Measurements from ENCODE around the gene G0S2. TPM values are rescaled to one million over a fixed set of nuclear protein-coding genes. Genes with fewer than 3 reads are reported as not detected.

G0S2 gene
- total RNA-seq, 1 experiment from 2014 or later: 45.7 TPM

GRCh38 chr1:209642816-209643215 is 32.4 kb upstream of the G0S2 start:
- peaks cover 26% of the 10 kb centered on the region for H3K4me1 ChIP-seq
- no peak overlapping the region for H3K4me3 ChIP-seq (ENCODE audit: low read depth, low read length)
- DNase-seq: no peak
- BruUV-seq (replicated peaks): no TSS peak
- Mint-ChIP-seq H3K27me3 (ENCODE audit: insufficient read depth, unreplicated experiment) (no peaks in the 10 kb centered on the region), H3K36me3 (ENCODE audit: insufficient read depth, unreplicated experiment) (peaks cover 74% of the 10 kb centered on the region), H3K27ac (ENCODE audit: unreplicated experiment) (no peak overlapping the region), H3K9me3 (ENCODE audit: unreplicated experiment) (no peaks in the 10 kb centered on the region), H3K4me3 (ENCODE audit: unreplicated experiment) (no peak overlapping the region), H3K4me1 (ENCODE audit: low read depth, unreplicated experiment) (peaks cover 33% of the 10 kb centered on the region)
- intact Hi-C loops (cut with micrococcal nuclease; ENCODE audit: unreplicated experiment): loop anchor here (1.0 kb wide), 1 partner anchor 10 kb away; no protein-coding TSS in a partner anchor
- TF ChIP-seq CTCF (IDR thresholded peaks at IDR 0.05; ENCODE audit: insufficient read depth in 1 of 2, low read depth in 1 of 2, low read length in 1 of 2, severe bottlenecking in 1 of 2, unreplicated experiment in 1 of 2): no peak
- H3K27me3 ChIP-seq (replicated peaks; ENCODE audit: control insufficient read depth, insufficient read depth, low read length): no peaks in the 10 kb centered on the region
- ChIA-PET CTCF (interaction anchor here (1.0 to 2.0 kb wide), 3 partner anchors 11 to 66 kb away, joined by 3 to 9 read pairs (median 4); no protein-coding TSS in a partner anchor), POLR2A (interaction anchor here (1.1 to 2.3 kb wide), 3 partner anchors 10 to 32 kb away, joined by 3 to 11 read pairs (median 6); partner anchors contain the start of gene LAMB3)
- peaks cover 18% of the 10 kb centered on the region for H3K36me3 ChIP-seq (ENCODE audit: control insufficient read depth, insufficient read depth, low read length)
- H3K9me3 ChIP-seq: no peaks in the 10 kb centered on the region

GRCh38 chr1:209643285-209644020 is 31.8 kb upstream of the G0S2 start:
- CTCF ChIA-PET: interaction anchor here (0.7 to 2.0 kb wide), 5 partner anchors 10 to 67 kb away, joined by 3 to 11 read pairs (median 4); no protein-coding TSS in a partner anchor
- BruUV-seq (replicated peaks): no TSS peak

More at GRCh38 chr1:209643285-209644020, 31.8 kb upstream of the G0S2 start:
- Histone ChIP-seq H3K4me3 (ENCODE audit: low read depth, low read length) (no peak overlapping the region), H3K9me3 (no peaks in the 10 kb centered on the region), H3K4me1 (peaks cover 26% of the 10 kb centered on the region), H3K27me3 (replicated peaks; ENCODE audit: control insufficient read depth, insufficient read depth, low read length) (no peaks in the 10 kb centered on the region), H3K36me3 (ENCODE audit: control insufficient read depth, insufficient read depth, low read length) (peaks cover 18% of the 10 kb centered on the region)
- POLR2A ChIA-PET: interaction anchor here (0.7 to 2.3 kb wide), 5 partner anchors 9 to 32 kb away, joined by 3 to 11 read pairs (median 5); partner anchors contain the start of gene LAMB3
- peaks cover 74% of the 10 kb centered on the region for H3K36me3 Mint-ChIP-seq (ENCODE audit: insufficient read depth, unreplicated experiment)
- peaks cover 38% of the 10 kb centered on the region for H3K4me1 Mint-ChIP-seq (ENCODE audit: low read depth, unreplicated experiment)
- no peak for DNase-seq
- no peak for TF ChIP-seq CTCF (IDR thresholded peaks at IDR 0.05; ENCODE audit: insufficient read depth in 1 of 2, low read depth in 1 of 2, low read length in 1 of 2, severe bottlenecking in 1 of 2, unreplicated experiment in 1 of 2)
- H3K27me3 Mint-ChIP-seq (ENCODE audit: insufficient read depth, unreplicated experiment): no peaks in the 10 kb centered on the region
- intact Hi-C loops (cut with micrococcal nuclease; ENCODE audit: unreplicated experiment): loop anchor here (1.0 kb wide), 1 partner anchor 10 kb away; no protein-coding TSS in a partner anchor
- H3K4me3 Mint-ChIP-seq (ENCODE audit: unreplicated experiment): no peak overlapping the region
- no peaks in the 10 kb centered on the region for H3K9me3 Mint-ChIP-seq (ENCODE audit: unreplicated experiment)
- no peak overlapping the region for H3K27ac Mint-ChIP-seq (ENCODE audit: unreplicated experiment)

All from Caco-2 (cell line).